Prostate gland (tissue), 1 donor: Measurements from ENCODE around the gene SLC52A3.

Experiments used
- POLR2A ChIP-seq: fragments of 450-650 bp; IDR thresholded peaks from one replicate; pipeline ENCODE4 v1.6.1; 2016; ENCODE audit warnings: antibody characterized with exemption, mild to moderate bottlenecking
- POLR2AphosphoS5 ChIP-seq: sonication (generic); formaldehyde crosslinking; IDR thresholded peaks from one replicate; pipeline ENCODE4 v1.6.1; 2017; ENCODE audit warnings: antibody characterized with exemption

- TF ChIP-seq POLR2AphosphoS5 (no peak), POLR2A (no peak)
These were observed 34.4 kb downstream of the SLC52A3 start for GRCh38 chr20:733861-734260.
